IMR-90 (cell line): ENCODE results near the gene MDM2.

ENCODE experiments used
- BHLHE40 ChIP-seq: fragments of 150-350 bp; IDR thresholded peaks from 2 replicates; pipeline ENCODE4 v1.6.1; 2016; ENCODE audit warnings: mild to moderate bottlenecking, low read depth, low read length
- CEBPB ChIP-seq: IDR thresholded peaks from 2 replicates; pipeline ENCODE4 v1.6.1; 2012; ENCODE audit warnings: low read depth, low read length, improper control_type of control experiment
- CHD1 ChIP-seq: IDR thresholded peaks from 2 replicates; pipeline ENCODE4 v1.6.1; 2012; ENCODE audit warnings: low read depth, low read length, improper control_type of control experiment
- MAFK ChIP-seq: IDR thresholded peaks from 2 replicates; pipeline ENCODE4 v1.6.1; 2012; ENCODE audit warnings: low read depth, low read length, improper control_type of control experiment
- MAZ ChIP-seq: IDR thresholded peaks from 2 replicates; pipeline ENCODE4 v1.6.1; 2012; ENCODE audit warnings: low read depth, mild to moderate bottlenecking, low read length, improper control_type of control experiment, moderate library complexity, borderline replicate concordance
- MXI1 ChIP-seq: IDR thresholded peaks from 2 replicates; pipeline ENCODE4 v1.6.1; 2012; ENCODE audit warnings: low read depth, mild to moderate bottlenecking, low read length, moderate library complexity, borderline replicate concordance
- NFE2L2 ChIP-seq: fragments of 150-350 bp; IDR thresholded peaks from 2 replicates; pipeline ENCODE4 v1.6.1; 2016; ENCODE audit warnings: low read depth, mild to moderate bottlenecking, low read length
- POLR2A ChIP-seq: IDR thresholded peaks from 2 replicates; pipeline ENCODE4 v1.6.1; 2012; ENCODE audit warnings: mild to moderate bottlenecking, low read depth, low read length
- RAD21 ChIP-seq: IDR thresholded peaks from 2 replicates; pipeline ENCODE4 v1.6.1; 2012; ENCODE audit warnings: low read length, improper control_type of control experiment
- RFX5 ChIP-seq: IDR thresholded peaks from 2 replicates; pipeline ENCODE4 v1.8.0; 2012; ENCODE audit warnings: low read depth, mild to moderate bottlenecking, low read length, moderate library complexity
- SMC3 ChIP-seq: fragments of 150-350 bp; IDR thresholded peaks from 2 replicates; pipeline ENCODE4 v1.6.1; 2016; ENCODE audit warnings: low read depth, mild to moderate bottlenecking, antibody characterized with exemption, low read length, moderate library complexity
- TF ChIP-seq, protein P1 (sequence below): conservative IDR thresholded peaks from 2 replicates; pipeline ENCODE4 v1.5.1; 2012; ENCODE audit warnings: mild to moderate bottlenecking, low read depth, low read length, improper control_type of control experiment
- TF ChIP-seq, protein P2 (sequence below): fragments of 150-350 bp; IDR thresholded peaks from 2 replicates; pipeline ENCODE4 v1.6.1; 2017; ENCODE audit warnings: mild to moderate bottlenecking, antibody characterized with exemption, low read length, low read depth
- TF ChIP-seq, protein P3 (sequence below): fragments of 150-350 bp; IDR thresholded peaks from 2 replicates; pipeline ENCODE4 v1.6.1; 2016; ENCODE audit warnings: low read depth, mild to moderate bottlenecking, low read length, moderate library complexity, borderline replicate concordance

DNA sequence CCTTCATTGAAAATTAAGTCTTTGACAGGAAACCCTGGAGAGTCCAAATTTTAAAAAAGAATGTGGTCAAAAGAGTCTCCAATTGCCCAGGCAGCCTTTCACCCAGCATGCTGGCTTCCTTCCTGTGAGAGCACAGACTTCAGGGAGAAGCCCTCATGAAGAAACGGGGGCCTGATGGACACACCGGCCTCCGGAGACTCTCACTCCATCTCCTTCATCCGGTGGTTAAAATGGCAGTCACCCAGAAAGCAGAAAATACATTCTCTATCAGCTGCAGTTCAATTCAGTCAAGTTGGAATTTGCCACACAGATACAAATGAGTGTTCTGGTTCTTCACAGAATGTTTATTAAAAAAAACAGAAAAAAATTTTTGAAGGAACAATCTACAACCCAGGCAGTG is 68.5 kb downstream of the MDM2 start:
- TF ChIP-seq, protein P1, sequence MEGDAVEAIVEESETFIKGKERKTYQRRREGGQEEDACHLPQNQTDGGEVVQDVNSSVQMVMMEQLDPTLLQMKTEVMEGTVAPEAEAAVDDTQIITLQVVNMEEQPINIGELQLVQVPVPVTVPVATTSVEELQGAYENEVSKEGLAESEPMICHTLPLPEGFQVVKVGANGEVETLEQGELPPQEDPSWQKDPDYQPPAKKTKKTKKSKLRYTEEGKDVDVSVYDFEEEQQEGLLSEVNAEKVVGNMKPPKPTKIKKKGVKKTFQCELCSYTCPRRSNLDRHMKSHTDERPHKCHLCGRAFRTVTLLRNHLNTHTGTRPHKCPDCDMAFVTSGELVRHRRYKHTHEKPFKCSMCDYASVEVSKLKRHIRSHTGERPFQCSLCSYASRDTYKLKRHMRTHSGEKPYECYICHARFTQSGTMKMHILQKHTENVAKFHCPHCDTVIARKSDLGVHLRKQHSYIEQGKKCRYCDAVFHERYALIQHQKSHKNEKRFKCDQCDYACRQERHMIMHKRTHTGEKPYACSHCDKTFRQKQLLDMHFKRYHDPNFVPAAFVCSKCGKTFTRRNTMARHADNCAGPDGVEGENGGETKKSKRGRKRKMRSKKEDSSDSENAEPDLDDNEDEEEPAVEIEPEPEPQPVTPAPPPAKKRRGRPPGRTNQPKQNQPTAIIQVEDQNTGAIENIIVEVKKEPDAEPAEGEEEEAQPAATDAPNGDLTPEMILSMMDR: no peak
- TF ChIP-seq POLR2A (no peak), MXI1 (no peak), NFE2L2 (no peak), SMC3 (no peak), CHD1 (no peak), BHLHE40 (no peak), CEBPB (no peak), MAFK (no peak), RAD21 (no peak), MAZ (no peak), RFX5 (no peak)
- TF ChIP-seq, protein P2, sequence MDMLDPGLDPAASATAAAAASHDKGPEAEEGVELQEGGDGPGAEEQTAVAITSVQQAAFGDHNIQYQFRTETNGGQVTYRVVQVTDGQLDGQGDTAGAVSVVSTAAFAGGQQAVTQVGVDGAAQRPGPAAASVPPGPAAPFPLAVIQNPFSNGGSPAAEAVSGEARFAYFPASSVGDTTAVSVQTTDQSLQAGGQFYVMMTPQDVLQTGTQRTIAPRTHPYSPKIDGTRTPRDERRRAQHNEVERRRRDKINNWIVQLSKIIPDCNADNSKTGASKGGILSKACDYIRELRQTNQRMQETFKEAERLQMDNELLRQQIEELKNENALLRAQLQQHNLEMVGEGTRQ: no peak
- TF ChIP-seq, protein P3, sequence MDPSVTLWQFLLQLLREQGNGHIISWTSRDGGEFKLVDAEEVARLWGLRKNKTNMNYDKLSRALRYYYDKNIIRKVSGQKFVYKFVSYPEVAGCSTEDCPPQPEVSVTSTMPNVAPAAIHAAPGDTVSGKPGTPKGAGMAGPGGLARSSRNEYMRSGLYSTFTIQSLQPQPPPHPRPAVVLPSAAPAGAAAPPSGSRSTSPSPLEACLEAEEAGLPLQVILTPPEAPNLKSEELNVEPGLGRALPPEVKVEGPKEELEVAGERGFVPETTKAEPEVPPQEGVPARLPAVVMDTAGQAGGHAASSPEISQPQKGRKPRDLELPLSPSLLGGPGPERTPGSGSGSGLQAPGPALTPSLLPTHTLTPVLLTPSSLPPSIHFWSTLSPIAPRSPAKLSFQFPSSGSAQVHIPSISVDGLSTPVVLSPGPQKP: no peak
